Aorta (tissue), 5 donors: ENCODE data around the gene FATE1. TPM values are rescaled to one million over a fixed set of nuclear protein-coding genes. Genes with fewer than 3 reads are reported as not detected.

Experiments used
- ATAC-seq: fragments of 200-7000 bp; cut with Tn5 transposase; one replicate; pipeline ENCODE4 v1.9.1; 2022; ENCODE audit warnings: moderate library complexity; ENCODE audit not compliant: low FRiP score
- DNase-seq, 2 donors: peaks; one replicate each; pipeline ENCODE4 v3.0.0-alpha.2; 2020
- H3K27ac ChIP-seq, 2 donors: one replicate each; pipeline ENCODE4 v1.5.1; 2013; ENCODE audit warnings: low read length in 2 of 2, mild to moderate bottlenecking in 2 of 2, moderate library complexity in 2 of 2, control low read depth in 1 of 2, inconsistent platforms in 1 of 2, low read depth in 1 of 2
- H3K27me3 ChIP-seq, 2 donors: one replicate each; pipeline ENCODE4 v1.6.1; 2013; ENCODE audit warnings: control low read depth in 1 of 2, low read length in 1 of 2, mild to moderate bottlenecking in 1 of 2, moderate library complexity in 1 of 2; ENCODE audit not compliant: insufficient read depth in 2 of 2, control insufficient read depth in 1 of 2
- H3K36me3 ChIP-seq, 2 donors: one replicate each; pipeline ENCODE4 v1.6.1; 2013; ENCODE audit warnings: control low read depth in 1 of 2, low read length in 1 of 2, mild to moderate bottlenecking in 1 of 2; ENCODE audit not compliant: insufficient read depth in 2 of 2, control insufficient read depth in 1 of 2
- H3K4me1 ChIP-seq, 2 donors: one replicate each; pipeline ENCODE4 v1.6.1; 2013; ENCODE audit warnings: low read length in 2 of 2, control low read depth in 1 of 2, mild to moderate bottlenecking in 1 of 2, moderate library complexity in 1 of 2; ENCODE audit not compliant: insufficient read depth in 2 of 2, control insufficient read depth in 1 of 2
- H3K4me3 ChIP-seq, 2 donors: one replicate each; pipeline ENCODE4 v1.5.1; 2013; ENCODE audit warnings: low read length in 2 of 2, control low read depth in 1 of 2, mild to moderate bottlenecking in 1 of 2
- H3K9me3 ChIP-seq: one replicate; pipeline ENCODE4 v1.6.1; 2013; ENCODE audit warnings: mild to moderate bottlenecking, low read length; ENCODE audit not compliant: control insufficient read depth
- WGBS, 2 donors: extraction: QIAGEN DNeasy Blood & Tissue Kit; methylation state at CpG; one replicate each; pipeline ENCODE4 v1.1.7; 2013; 5-methylcytosine and 5-hydroxymethylcytosine counted together
- intact Hi-C, 2 donors: fragments of 100-400 bp; cut with DNase I; formaldehyde crosslinking; loops; one replicate each; pipeline versions ENCODE4 v1.14.2 to v1.15.0; 2022
- polyA plus RNA-seq, 2 donors: library from polyadenylated mRNA; stranded (reverse); fragments of 200-250 nt; gene quantifications; one replicate each; pipeline ENCODE4 v1.2.3, GENCODE V29; 2013
- total RNA-seq, 2 donors: library from RNA; stranded (reverse); fragmentation: NEBNext Ultra II Directional; extraction: Animal tissue kit (Norgen Biotek cat#: 25700); gene quantifications; one replicate each; pipeline ENCODE4 v1.2.1, GENCODE V29; 2021
- donor health status: healthy with polysubstance abuse.
- donor health status: Bipolar disorder and iron deficiency.
- donor health status: DM: no; HTN: no; CAD: no.
- donor health status: DM: no; HTN: no; CAD: no.
- donor health status: DM: yes; HTN: yes; CAD: no.

Gene FATE1
- total and polyA plus RNA-seq, 4 donors, result not detected

- WGBS, 2 donors, result 76 to 89% methylated on average over 6 of the region's 6 CpGs
- no peaks in the 10 kb centered on the region for H3K4me1 ChIP-seq
- no peaks in the 10 kb centered on the region for H3K27me3 ChIP-seq
- intact Hi-C loops, result no loop called here
- no peaks in the 10 kb centered on the region for H3K9me3 ChIP-seq
- ATAC-seq, result no peak
- no peak overlapping the region for H3K4me3 ChIP-seq
- no peak overlapping the region for H3K27ac ChIP-seq
- no peaks in the 10 kb centered on the region for H3K36me3 ChIP-seq
- no peak for DNase-seq
These were observed 29.8 kb downstream of the FATE1 start for GRCh38 chrX:151745651-151746050.

- WGBS, 2 donors, result 43 to 64% methylated on average over 2 of the region's 2 CpGs
- Histone ChIP-seq H3K27ac (no peak overlapping the region), H3K4me1 (no peaks in the 10 kb centered on the region), H3K36me3 (no peaks in the 10 kb centered on the region), H3K9me3 (no peaks in the 10 kb centered on the region), H3K27me3 (no peaks in the 10 kb centered on the region), H3K4me3 (no peak overlapping the region)
- intact Hi-C loops, result no loop called here
- ATAC-seq, result no peak
- no peak for DNase-seq
These were observed 30.7 kb downstream of the FATE1 start for GRCh38 chrX:151746502-151746901.

DNA sequence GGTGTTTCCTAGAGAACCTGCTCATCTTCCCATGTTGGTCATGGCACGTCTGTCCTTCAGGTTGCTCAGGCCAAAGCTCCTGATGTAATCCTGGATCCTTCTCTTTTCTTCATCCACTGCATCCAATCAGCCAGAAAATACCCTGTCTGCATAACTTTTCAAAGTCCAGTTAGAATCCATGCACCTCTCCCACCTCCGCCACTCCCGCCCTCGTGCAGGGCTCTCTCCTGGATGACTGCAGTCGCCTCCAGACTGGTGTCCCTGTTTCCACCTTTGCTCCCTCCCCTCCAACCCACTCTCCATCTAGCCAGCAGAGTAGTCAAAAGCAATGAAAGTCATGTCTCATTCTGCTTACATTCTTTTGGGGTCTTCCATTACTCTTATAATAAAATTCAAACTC, 34.7 kb downstream of the FATE1 start:
- no peak overlapping the region for H3K27ac ChIP-seq
- H3K4me3 ChIP-seq, result no peak overlapping the region
- 87 to 95% methylated on average over 5 of the region's 5 CpGs for WGBS, 2 donors
- no peaks in the 10 kb centered on the region for H3K27me3 ChIP-seq
- H3K9me3 ChIP-seq, result no peaks in the 10 kb centered on the region
- DNase-seq (no peak), ATAC-seq (no peak)
- intact Hi-C loops, result loop anchor here (2.0 to 10.0 kb wide), 3 partner anchors 704 to 882 kb away; partner anchors contain the start of gene GABRA3 (in 1 of the 2)
- H3K36me3 ChIP-seq, result no peaks in the 10 kb centered on the region
- no peaks in the 10 kb centered on the region for H3K4me1 ChIP-seq

DNA sequence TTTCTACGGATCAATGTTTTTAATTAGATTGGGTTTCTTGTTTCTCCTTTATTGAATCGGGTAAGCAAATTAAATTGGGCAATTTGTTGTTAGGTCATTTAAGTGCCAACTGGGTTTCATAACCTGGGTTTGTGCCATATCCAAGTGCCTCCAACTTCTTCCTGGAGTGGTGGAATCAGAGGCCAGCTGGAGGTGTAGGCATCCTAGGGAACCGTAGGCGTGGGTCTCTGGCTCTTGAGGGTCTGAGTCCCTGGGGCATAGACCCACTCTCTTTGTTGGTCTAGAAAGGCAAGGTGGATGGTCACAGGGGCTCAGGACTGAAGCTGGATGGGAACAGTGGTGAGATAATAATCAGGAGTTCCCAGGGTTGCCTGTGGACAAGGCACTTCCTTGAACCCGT, 37.0 kb downstream of the FATE1 start:
- 46 to 47% methylated on average over 5 of the region's 5 CpGs for WGBS, 2 donors
- H3K27me3 ChIP-seq, result no peaks in the 10 kb centered on the region
- DNase-seq (no peak), ATAC-seq (no peak)
- H3K4me1 ChIP-seq, result no peaks in the 10 kb centered on the region
- intact Hi-C loops, result loop anchor here (5.0 to 10.0 kb wide), 2 partner anchors 702 to 879 kb away; partner anchors contain the start of gene GABRA3 (in 1 of the 2)
- H3K4me3 ChIP-seq, result no peak overlapping the region
- no peaks in the 10 kb centered on the region for H3K36me3 ChIP-seq
- no peak overlapping the region for H3K27ac ChIP-seq
- H3K9me3 ChIP-seq, result no peaks in the 10 kb centered on the region

DNA sequence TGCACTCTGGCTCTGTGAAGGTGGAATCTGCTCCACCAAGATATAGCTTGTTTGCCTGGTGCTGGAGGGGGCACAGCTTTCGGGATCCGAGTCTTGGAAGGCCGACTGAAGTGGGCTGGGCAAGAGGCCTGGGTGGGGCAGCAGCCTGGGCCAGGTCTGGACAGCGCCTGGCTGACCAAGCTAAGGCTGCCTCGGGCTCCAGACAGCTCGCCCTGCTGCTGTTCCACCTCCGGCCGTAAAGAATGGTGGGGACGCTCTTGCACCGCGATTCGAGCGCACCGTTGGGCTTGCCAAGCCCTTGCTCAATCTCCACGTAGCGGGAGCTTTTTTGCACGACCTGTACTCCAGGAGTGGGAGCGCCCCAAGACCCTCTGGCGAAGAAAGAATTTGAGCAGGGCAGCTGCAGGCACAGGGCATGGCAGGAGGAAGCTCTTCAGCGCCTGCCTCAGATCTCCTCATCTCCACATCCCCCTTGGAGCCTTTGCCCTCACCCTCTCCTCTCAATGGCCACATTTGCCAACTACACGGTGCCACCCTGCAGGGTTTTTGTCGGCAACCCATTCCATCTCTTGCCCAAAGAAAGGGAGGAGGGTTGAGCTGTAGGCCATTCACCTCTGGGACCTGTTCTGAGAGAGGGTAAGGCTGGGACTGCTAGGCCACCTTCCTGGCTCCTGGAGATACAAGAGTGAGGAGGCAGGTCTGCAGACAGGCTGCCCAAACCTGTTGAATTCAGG, 37.6 kb downstream of the FATE1 start:
- peak; percentile 58 to 82 for DNase-seq
- WGBS, 2 donors, result 9 to 16% methylated on average over 21 to 22 of the region's 22 CpGs

GRCh38 chrX:151754047-151754429, 38.2 kb downstream of the FATE1 start:
- Histone ChIP-seq H3K36me3 (no peaks in the 10 kb centered on the region), H3K27me3 (no peaks in the 10 kb centered on the region), H3K27ac (no peak overlapping the region), H3K4me3 (no peak overlapping the region), H3K9me3 (no peaks in the 10 kb centered on the region), H3K4me1 (no peaks in the 10 kb centered on the region)
- ATAC-seq (no peak), DNase-seq (peak in 1 of 2 donors; percentile 50)
- intact Hi-C loops, result loop anchor here (5.0 to 10.0 kb wide), 2 partner anchors 701 to 878 kb away; partner anchors contain the start of gene GABRA3 (in 1 of the 2)
- 55 to 70% methylated on average over 6 of the region's 6 CpGs for WGBS, 2 donors

More for the DNA sequence above, 37.6 kb downstream of the FATE1 start:
- intact Hi-C loops, result loop anchor here (5.0 to 10.0 kb wide), 2 partner anchors 701 to 879 kb away; partner anchors contain the start of gene GABRA3 (in 1 of the 2)
- Histone ChIP-seq H3K27me3 (no peaks in the 10 kb centered on the region), H3K4me1 (no peaks in the 10 kb centered on the region), H3K27ac (no peak overlapping the region), H3K9me3 (no peaks in the 10 kb centered on the region), H3K36me3 (no peaks in the 10 kb centered on the region), H3K4me3 (no peak overlapping the region)
- peak; percentile 82 for ATAC-seq

- Histone ChIP-seq H3K27ac (no peak overlapping the region), H3K9me3 (no peaks in the 10 kb centered on the region), H3K36me3 (no peaks in the 10 kb centered on the region), H3K4me1 (no peaks in the 10 kb centered on the region), H3K27me3 (no peaks in the 10 kb centered on the region), H3K4me3 (no peak overlapping the region)
- ATAC-seq, result no peak
- no peak for DNase-seq
- intact Hi-C loops, result loop anchor here (5.0 to 10.0 kb wide), 2 partner anchors 700 to 878 kb away; partner anchors contain the start of gene GABRA3 (in 1 of the 2)
- WGBS, 2 donors, result 17 to 42% methylated on average over 11 of the region's 11 CpGs
These were observed 38.9 kb downstream of the FATE1 start for GRCh38 chrX:151754641-151755215.

GRCh38 chrX:151759041-151759708, 43.3 kb downstream of the FATE1 start:
- H3K4me3 ChIP-seq, result no peak overlapping the region
- H3K27ac ChIP-seq, result no peak overlapping the region
- WGBS, 2 donors, result 79 to 85% methylated on average over 11 of the region's 11 CpGs
- intact Hi-C loops, result loop anchor here in 1 of 2 donors (10.0 kb wide), 1 partner anchor 696 kb away; the partner anchor contains the start of gene GABRA3
- no peaks in the 10 kb centered on the region for H3K36me3 ChIP-seq
- H3K27me3 ChIP-seq, result no peaks in the 10 kb centered on the region
- DNase-seq (no peak), ATAC-seq (no peak)
- H3K9me3 ChIP-seq, result no peaks in the 10 kb centered on the region
- no peaks in the 10 kb centered on the region for H3K4me1 ChIP-seq
